HG02588 (cell line): ENCODE data around the gene SMARCE1.
"Not testable (repeated sequence)": the region's sequence is repeated elsewhere in the genome, so short reads cannot be mapped to it uniquely, and the experiment has no call there.

ENCODE experiments used
- ATAC-seq: cut with Tn5 transposase; IDR thresholded peaks from one replicate; pipeline ENCODE4 v1.9.1; 2021; ENCODE audit warnings: mild to moderate bottlenecking, moderate library complexity; ENCODE audit not compliant: unreplicated experiment

The SMARCE1 gene

GRCh38 chr17:40590742-40591141 is 56.9 kb downstream of the SMARCE1 start:
- no peak for ATAC-seq

GRCh38 chr17:40588552-40588951 is 59.1 kb downstream of the SMARCE1 start:
- no peak for ATAC-seq

- not testable (repeated sequence) for ATAC-seq
Observed at GRCh38 chr17:40586264-40586663, 61.4 kb downstream of the SMARCE1 start.

GRCh38 chr17:40584950-40585349 is 62.7 kb downstream of the SMARCE1 start:
- ATAC-seq, result not testable (repeated sequence)

- peak; percentile 85 for ATAC-seq
Observed at GRCh38 chr17:40582328-40582901, 65.2 kb downstream of the SMARCE1 start.

DNA sequence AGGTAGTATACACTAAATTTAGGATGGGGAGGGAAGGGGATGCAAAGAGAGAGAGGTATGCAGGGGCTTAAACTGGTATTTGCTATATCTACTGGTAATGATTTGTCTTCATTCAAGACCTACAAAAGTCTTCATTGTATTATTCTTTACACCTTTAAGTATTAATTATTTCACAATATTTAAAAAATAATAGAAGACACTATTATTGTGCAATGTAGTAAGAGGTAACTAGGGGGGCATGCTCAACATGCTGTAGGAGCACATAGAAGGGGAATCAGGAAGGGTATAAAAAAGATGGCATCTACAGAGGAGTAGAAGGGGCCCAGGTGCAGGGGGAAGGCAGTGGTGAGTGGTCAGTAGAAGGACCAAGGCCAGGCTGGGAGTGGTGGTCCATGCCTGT is 67.5 kb downstream of the SMARCE1 start:
- ATAC-seq, result no peak

GRCh38 chr17:40579471-40579870 is 68.1 kb downstream of the SMARCE1 start:
- no peak for ATAC-seq

DNA sequence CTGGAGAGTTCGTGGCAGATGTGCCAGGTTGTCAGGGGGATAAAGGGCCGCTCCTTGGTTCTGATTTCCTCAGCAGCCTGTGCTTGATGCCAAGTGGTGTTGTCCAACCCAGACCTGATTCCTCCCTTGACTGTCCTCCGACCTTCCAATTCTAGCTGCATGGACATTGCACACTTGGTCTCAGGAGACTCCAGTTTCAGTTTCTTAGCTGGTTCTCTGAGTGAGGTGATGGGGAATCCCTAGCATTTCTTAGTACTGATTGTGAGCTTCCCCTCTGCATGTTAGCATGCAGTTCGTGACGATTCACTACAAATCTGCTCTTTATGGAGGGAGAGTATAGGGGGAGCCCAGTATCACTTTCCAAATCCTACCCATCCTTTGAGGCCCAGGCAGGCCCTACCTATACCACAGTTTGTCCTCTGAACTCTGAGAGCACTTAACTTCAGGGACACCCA is 70.0 kb downstream of the SMARCE1 start:
- no peak for ATAC-seq

GRCh38 chr17:40576113-40576740 is 71.4 kb downstream of the SMARCE1 start:
- no peak for ATAC-seq
